ENCODE data around the gene CPN1.

DNA sequence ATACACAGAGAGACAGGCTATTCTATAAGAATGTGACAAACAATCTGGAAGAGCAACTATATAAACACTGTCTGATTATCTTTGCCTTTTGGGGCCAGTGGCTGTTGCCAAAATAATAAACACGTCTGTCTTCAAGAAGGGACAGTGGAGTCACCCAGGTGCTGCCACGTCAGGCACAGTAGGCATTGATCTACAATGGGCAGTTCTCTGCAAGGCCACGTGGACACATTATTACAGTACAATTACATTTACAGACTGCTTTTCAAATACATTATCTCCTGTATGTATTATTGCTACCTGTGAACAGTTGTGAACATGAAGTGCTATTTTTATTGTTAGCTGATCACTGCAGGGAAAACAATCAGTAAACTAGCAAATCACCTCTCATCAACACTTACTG lies 86.0 kb downstream of the CPN1 start:
- TF ChIP-seq, protein P1, sequence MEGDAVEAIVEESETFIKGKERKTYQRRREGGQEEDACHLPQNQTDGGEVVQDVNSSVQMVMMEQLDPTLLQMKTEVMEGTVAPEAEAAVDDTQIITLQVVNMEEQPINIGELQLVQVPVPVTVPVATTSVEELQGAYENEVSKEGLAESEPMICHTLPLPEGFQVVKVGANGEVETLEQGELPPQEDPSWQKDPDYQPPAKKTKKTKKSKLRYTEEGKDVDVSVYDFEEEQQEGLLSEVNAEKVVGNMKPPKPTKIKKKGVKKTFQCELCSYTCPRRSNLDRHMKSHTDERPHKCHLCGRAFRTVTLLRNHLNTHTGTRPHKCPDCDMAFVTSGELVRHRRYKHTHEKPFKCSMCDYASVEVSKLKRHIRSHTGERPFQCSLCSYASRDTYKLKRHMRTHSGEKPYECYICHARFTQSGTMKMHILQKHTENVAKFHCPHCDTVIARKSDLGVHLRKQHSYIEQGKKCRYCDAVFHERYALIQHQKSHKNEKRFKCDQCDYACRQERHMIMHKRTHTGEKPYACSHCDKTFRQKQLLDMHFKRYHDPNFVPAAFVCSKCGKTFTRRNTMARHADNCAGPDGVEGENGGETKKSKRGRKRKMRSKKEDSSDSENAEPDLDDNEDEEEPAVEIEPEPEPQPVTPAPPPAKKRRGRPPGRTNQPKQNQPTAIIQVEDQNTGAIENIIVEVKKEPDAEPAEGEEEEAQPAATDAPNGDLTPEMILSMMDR (IDR thresholded peaks at IDR 0.05): no peak
- no peak for TF ChIP-seq ZFX (IDR thresholded peaks at IDR 0.05; ENCODE audit: borderline replicate concordance)
